HG02623 (cell line): ENCODE measurements around the gene RCSD1.

ENCODE experiments used
- ATAC-seq: cut with Tn5 transposase; IDR thresholded peaks from one replicate; pipeline ENCODE4 v1.9.1; 2021; ENCODE audit warnings: moderate library complexity; ENCODE audit not compliant: unreplicated experiment

Gene RCSD1

DNA sequence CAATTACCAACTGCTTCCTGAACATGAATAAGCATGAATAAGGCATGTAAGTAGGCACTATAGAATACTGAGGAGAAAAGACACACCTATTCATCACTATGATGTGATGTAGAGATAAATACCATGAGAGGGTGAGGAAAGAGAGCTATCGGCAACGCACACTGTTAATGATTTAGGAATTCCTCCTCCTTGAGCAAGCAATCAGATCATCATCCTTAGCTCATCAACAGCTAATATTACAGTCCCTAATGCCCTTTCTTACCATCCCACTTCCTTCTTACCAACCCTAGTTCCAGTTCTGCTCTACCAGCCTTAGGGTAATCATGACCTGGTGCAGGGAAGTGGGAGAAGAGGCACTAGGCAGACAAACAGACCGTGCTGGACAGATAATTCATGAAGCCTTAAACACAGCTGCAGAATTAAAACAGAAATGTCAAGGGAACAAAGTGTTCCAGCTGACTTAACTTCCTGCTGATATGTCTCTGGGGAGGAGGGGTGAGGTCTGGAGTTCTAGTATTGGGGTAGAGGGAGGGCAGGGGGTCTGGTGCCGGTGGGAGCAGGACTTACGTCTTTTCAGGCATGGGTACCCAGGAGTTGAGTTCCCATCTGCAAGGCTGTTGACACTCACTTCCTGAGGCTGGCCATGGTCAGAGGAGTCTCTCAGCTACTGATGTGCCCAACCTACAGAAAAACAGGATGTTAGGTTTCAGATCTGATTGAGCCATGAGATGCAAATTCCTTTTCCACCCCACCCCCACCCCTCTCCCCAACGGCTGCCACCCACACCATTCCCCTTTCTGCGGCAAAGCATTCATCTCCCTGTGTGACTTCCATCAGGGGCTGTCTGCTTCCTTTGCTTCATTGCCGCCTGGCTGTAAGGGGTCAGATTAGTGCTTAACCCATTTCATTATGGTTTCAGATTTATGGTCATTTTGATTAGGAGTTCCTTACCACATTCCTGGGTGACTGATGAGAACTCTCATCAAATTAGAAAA lies 12.6 kb upstream of the RCSD1 start:
- peak; percentile 56 for ATAC-seq

DNA sequence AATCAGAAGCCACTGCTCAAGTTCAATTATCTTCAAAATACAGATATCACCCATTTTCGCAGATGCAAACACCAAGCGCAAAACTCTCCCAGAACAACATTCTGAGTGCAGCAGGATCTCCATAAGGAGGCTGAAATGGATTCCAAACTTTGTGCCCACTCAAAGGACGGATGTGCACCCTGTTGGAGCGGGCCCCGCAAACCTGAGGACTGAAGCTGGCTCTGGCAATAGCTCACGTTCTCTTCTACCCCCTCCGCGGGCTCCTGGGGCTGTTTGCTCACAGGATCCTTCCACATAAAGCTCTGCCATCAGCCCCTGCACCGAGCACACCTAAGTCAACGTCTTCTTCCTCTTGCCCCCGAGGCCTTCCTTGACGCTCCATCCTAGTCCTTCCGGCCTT lies 11.7 kb upstream of the RCSD1 start:
- no peak for ATAC-seq

DNA sequence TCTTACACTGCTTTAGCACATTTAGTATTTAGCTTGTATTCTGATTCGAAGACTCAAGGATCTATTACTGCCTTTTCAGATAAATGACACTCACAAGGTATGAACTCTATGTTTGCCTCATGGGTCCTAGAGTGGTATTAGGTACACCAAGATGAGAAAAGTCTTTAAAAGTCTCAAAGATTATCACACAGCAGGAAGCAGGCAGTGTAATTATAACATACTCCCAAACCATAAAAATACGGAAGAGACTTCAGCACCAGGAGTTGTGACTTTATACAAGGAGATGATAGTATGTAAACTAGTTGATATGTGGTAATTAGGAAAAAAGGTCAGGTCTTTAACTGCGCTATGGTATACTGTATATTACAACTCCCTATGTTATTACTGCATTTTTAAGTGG lies 11.2 kb upstream of the RCSD1 start:
- no peak for ATAC-seq

DNA sequence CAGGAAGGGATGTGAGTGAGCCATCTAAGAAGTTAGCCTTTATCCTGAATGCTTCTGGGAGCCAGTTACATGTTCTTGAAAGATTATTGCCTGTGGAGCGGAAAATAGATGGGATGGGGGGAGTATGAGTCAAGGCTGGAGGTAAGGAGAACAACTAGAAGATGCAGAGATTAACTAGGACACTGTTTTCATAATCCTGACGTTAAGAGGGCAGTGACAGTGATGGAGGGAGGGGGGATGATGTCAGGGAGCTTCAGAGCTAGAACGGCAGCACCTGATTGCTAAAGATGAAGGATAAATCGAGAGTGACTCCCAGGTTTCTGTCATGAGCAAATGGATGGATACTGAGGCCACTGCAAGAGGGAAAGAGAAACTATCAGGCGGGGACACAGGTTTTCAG lies 10.0 kb upstream of the RCSD1 start:
- no peak for ATAC-seq

DNA sequence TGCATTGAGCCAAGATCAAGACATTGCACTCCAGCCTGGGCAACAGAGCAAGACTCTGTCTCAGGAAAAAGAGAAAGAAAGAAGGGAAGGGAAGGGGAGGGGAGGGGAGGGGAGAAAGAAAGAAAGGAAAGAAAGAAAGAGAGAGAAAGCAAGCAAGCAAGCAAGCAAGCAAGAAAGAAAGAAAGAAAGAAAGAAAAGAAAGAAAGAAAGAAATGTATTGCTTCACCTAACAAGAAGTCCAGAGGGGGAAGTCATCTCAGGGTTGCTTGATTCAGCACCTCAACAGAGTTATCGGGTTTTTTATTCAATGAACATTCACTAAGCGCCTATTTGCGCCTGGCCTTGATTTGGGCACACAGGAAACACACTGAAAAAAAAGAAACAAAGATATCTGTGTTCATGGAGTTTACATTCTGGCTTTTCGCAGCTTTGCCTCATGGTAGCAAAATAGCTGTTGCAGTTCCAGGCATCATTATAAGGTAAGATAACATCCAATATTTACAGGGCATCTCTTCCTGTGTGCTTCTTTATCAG lies 8.2 kb upstream of the RCSD1 start:
- no peak for ATAC-seq

DNA sequence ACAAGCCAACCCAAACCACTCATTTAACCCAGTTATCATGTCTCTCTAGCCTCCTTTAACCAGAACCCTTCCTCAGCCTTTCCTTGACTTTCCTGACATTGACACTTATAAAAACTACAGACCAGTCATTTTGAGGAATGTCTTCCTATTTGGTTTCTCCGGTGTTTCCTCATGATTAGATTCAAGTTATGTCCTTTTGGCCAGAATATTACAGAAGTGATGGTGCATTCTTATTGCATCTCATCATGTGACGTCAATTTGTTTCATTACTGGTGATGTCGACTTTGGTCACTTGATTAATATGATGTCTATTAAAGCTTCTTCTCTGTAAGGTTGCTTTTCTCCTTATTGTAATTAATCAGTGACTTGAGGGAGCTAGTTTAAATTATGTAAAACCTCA lies 6.1 kb upstream of the RCSD1 start:
- no peak for ATAC-seq

DNA sequence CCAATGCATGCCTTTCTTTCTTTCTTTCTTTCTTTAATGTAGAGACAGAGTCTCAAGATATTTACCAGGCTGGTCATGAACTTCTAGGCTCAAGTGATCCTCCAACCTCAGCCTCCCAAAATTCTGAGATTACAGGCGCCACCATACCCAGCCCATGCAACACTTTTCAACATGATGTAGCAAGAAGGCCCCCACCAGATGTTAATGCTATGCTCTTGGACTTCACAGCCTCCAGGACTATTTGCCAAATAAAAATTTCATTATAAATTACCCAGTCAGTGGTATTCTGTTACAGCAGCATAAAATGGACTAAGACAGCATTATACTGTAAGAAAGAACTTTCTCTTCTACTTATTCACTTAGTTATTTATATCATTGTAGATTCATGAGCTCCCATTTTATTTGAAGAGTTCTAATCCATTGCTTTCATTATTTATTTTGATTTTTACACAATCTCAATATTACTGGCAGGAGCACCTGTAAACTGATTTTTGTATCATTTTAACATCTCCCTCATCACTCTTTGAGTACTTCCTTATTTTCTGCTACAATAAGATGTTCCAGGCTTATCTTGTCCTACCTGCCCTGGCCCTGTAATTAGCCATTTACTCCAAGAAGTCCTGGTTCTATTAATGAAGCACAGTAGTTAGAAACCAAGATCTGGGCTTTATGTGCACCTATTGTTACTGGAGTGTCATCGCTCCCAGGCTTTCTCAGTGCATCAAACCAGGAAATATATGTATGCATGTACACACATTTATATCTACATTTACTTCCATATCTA lies 4.8 kb upstream of the RCSD1 start:
- no peak for ATAC-seq

DNA sequence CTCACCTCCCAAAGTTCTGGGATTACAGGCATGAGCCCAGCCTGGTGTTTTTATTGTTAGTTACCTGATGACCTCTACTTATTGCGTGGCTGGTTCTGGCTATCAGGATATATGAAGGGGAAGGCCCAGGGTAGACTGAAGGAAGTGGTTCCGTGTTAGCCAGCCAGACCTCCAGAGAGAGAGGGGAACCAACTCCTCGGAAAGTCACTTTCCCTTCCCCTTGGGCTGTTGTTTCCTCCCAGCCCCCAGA lies 2.5 kb upstream of the RCSD1 start:
- no peak for ATAC-seq

DNA sequence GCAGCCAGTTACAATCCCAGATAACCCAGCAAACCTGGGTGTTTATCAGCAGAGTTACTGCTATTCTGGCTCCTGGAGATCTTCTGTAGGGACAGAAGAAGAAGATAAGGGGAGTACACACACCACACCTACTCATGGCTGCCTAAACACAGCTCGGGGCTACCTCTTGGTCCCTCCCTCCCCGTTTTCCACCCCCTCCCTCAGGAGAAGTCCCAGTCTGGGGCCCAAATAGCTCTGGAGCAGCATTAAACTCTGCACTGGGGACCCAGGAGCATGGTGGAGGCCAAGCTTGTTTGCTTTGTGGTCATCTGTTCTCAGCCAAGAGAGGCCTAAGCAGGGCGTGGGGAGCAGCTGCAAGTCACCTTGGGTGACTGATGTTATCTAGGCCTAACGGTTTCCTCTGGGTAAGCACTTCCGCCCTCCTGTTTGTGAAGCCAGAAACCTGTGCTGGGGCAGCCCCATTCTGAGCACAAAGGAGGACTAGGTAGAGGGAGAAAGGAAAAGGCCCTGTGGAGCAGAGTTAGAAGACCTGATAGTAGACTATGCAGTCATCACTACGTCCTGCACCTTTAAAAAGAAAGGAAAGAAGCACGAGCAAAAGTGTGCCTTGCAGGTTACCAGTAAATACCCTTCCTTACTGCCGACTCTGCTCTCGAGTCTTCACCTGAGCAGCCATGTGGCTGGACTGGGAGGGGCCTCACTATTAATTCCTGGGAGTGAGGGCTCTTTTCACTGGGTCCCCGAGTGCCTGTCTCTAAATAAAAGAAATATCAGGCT lies 2.0 kb upstream of the RCSD1 start:
- peak; percentile 51 for ATAC-seq

DNA sequence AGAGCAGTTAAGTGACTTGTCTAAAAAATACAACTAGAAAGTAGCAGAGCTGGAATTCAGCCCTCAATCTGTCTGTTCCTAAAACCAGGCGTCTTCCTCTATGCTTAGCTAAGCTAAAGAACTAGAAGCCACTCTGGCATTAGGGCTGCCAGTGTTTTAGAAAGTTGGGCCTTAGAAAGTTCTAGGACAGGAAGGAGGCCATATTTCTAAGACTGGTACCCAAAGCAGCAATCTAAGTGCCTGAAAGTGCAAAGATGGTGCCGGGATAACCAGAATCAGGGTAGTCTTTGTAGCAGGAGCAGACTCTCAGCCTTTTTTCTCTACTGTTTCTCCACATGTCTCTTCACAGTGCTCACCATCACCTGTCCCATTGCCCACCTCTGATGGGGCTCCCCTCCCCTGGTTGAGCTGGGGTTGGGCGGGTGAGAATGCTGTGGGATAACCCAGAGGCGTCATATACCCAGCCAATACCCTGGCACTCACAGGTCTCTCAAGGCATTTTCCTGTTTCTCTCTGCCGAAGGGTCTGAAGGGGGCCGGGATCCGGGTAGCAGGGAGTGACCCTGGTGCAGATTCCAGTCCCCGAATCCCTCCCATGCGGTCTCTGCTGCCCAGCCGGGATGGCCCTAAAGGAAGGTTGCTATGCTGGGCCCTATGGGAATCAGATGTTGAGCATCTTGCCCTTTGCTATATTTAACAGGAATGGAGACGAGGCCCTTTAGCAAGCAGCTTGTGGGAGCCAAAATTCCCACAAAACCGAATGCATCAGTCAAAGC lies 1.1 kb upstream of the RCSD1 start:
- no peak for ATAC-seq

DNA sequence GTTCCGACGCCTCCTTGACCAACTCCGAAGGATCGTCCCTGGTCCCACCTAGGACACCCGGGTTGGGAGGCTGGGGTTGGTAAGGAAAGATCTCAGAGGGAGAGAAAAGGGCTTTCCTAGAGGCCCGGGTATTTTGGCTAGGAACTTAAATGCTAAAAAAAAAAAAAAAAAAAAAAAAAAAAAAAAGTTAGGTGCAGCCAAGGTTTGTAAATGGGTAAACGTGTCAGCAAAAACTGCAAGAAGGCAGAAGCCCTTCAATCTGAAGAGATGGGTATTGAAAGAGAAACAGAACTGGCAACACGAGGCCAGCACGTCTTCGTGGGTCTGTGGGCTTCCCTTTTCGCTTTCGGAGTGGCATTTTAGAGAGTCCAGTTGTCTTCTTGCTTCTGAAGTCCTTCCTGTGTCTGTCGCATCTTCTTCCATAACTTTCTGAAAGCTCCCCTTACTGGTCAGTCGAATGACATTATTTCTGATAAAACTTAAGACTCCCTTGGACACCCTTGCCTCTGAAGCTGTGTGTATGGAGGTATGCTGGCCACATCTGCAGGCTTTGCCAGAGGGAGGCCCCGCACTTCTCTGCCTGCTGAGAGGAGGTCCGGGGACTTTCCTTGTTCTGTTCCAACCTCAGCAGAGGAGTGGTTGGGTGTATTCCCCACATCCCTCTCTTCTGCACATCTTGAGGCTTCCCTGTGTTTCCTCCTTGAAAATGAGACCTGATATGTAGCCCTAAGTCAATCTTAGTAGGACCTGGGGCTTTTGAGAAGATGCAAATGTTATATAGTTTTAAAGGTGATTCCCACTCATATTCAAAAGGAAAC lies 745 bp downstream of the RCSD1 start:
- ATAC-seq = no peak

DNA sequence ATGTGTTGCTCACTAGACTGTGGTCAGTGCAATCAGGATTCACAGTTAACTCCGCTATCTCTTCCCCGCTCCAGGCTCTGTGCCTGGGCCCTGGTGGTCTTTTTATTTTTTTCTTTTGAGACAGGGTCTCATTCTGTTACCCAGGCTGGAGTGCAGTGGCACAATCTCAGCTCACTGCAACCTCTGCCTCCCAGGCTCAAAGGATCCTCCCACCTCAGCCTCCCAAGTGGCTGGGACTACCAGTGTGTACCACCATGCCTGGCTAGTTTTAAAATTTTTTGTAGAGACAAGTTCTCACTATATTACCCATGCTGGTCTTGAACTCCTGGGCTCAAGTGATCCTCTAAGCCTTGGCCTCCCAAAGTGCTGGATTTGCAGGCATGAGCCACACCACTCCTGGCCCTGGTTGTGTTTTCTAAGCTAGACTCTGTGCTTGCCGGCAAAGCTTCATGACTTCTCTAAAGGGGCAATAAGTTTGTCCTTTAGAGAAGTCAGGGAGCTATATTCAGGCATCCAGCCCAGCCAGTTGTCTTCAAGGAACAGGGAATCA lies 1.4 kb downstream of the RCSD1 start:
- no peak for ATAC-seq

DNA sequence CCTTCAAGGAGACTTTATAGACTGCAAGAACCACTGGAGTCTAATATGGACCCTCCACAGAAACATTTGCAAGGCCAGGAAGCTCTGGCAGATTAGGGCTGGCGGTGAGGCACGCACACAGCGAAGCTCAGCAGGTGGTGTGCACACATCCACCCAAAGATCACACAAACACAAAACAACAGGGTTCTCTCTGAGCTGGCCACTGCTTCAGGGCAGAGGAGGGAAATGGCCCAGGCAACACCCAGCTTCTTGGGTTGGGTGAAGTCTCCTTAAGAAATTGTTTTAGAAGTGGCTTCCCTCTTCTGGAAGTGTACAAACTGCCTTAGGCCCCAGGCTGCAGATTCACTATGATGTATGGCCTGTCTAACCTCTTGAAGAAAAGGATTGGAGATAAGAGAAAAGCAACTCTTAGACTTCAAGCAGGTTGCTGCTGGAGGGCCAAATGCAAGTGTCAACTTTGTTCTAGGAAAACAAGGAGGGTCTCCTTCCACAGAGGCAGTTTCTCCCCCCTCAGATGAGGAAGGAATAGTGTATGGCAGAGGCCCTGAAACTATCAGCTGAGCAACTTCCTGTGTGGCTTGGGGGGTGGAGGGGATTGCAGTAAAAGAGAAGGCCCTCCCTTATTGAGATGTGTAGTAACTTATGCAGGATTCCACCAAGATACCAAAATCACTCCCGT lies 2.0 kb downstream of the RCSD1 start:
- ATAC-seq = no peak

DNA sequence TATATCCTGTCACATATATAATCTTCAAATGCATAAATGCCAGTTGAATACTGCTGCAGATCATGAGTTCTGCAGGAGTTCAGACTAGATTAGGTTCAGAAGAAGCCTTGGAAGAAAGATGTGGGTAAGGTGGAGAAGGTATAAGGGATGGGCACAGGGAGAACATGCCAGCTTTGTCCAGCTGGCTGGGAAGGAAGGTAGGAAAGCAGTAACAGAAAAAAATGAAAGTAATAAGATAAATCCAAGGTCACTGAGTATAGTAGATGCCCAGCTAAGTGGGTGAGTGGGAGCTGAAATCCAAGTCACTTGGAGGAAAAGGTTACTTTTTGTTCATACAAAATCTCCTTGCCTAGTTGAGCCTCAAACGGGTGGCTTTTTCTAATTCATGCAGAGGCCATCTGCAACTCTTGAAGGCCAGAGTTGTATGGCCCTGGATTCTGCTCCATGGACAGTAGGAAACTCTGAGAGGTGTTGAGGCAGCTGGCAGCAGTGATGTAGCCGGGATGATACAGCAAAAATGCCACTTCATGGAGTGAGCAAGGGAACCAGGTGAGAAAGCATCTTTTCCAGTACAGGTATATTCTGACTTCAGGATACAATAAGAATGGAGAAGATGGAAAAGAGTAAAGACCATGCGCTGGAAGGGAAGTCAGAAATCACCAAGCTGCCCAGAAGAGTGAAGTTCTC lies 3.4 kb downstream of the RCSD1 start:
- no peak for ATAC-seq

DNA sequence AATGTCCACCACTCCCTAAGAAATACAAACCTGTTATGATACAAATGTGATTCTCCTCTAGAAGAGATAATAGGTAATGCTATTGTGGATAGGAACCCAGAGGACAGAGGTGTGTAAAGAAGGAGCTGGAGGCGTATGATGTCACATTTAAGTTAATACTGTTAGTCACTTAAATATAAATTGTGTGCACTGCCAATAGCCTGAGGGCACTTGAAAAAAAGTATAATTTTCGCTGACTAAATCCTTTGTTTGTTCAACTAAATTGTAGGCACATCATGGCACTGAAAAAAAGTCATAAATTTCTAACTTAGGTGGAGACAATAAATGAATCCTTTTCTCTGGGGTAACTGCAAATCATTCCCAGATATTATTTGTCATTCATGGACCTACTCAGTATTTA lies 4.4 kb downstream of the RCSD1 start:
- no peak for ATAC-seq

DNA sequence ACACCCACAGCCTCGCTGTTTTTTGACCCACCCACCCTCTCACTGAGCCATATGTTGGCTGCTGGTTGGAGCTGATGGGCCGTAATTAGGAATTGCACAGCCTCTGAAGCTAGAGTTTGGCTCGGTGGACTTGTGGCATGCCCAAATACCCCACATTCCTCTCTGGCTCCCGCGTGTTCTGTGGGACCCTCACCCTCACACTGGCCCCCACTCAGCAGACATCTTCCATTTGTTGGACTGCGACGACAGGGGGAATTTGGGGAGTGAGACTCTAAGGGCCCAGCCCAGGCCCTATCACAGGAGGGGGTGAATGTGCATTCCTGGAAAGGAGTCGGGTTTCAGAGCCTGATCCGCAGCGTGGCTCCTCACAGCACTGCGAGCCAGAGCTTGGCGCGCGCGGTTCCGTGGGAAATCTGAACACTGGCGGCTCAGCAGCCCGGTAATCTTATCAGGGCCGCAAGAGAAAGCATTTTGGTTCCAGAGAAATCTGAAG lies 5.2 kb downstream of the RCSD1 start:
- no peak for ATAC-seq

DNA sequence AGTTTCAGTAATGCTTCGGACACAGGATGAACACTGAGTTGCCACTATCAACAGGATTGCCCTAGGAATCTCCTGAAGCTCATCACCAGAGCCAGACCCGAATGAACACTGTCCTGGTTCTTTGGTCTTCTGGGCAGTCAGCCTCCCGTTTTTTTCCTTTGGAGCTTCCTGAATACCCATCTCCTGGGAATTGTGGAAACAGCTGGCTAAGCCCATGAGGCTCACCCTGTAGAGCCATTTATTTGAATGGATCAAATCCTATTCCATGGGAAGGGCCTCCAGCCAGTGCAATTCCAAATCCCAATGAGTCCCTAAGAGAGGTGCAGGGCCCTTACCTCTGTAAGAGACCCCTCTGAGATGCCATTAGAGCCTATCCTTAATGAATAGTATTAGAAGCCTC lies 5.9 kb downstream of the RCSD1 start:
- ATAC-seq = no peak

DNA sequence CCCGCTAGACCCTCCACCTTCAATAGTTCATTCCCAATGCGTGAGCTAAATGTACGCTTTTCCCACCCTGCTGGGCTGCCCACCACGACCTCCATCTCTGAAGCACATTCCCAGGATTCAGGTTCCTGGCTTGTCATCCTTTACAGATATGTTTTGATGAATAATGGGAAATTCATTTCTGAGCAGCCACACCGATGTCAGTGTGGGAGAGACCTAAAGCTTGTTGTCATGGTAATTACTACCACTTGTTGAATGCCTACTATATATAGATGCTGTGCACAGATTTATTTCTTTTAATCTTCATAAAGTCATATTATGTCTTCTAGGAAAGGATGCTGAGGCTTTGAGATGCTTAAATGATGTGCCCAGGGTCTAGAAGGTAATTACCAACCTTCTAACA lies 8.0 kb downstream of the RCSD1 start:
- ATAC-seq = no peak
